ENCODE measurements around the gene FHOD3. TPM values are rescaled to one million over a fixed set of nuclear protein-coding genes. Genes with fewer than 3 reads are reported as not detected.

The FHOD3 gene
- total RNA-seq, 8 experiments from 2014 or later, result 1.2 to 36.1 (median 21.8) TPM

- WGBS, 10 experiments, result 57 to 100% (median 91%) methylated on average over 2 to 7 of the region's 7 CpGs
- H3K4me1 ChIP-seq (replicated peaks in 1 of 2), result no peaks in the 10 kb centered on the region
- ATAC-seq (replicated peaks in 6 of 8), result no peak
- in situ Hi-C loops (cut with MboI; ENCODE audit: low pct_unique_long_range_greater_than_20kb in 2 of 9, low sequenced_read_pairs in 9 of 9, unreplicated experiment in 9 of 9), result no loop called here
- no peak overlapping the region for H3K27ac ChIP-seq
- H3K4me3 ChIP-seq, result no peak overlapping the region
These were observed 68.6 kb downstream of the FHOD3 start for GRCh38 chr18:36365836-36366775.

DNA sequence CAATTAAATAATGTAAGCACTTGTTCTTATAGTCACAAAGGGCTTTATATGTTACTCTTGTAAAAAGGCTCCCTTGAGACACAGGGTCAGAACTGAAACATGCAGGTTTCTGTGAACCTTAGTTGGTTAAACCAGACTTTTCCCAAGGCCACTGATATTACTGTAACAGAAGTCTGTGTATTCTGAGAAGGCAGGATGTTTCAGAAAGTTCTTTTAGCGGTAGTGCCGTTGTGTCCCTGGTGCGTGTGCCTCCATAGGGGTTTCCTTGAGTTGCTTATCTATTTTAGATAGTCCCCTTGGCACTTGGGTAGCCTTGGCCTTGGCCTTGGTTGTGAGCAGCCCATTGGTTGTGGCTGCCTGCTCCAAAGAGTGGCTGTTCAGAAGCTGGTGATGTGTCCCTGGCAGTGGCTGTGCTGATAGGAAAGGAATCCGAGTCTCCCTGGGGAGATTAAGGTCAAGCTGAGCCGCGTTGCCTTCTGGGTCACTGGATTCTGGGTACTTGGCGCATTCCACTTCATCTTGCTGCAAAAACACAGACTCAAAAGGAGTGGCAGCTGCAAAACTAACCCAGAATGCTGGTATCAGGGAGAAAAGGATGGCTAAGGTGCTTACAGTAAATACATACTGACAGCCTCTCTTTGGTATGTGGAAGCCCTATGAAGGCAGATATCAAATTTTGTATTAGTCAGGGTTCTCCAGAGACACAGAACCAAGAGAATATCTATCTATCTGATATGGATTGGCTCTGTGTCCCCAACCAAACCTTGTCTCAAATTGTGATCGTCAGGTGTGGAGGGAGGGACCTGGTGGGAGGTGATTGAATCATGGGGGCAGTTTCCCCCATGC lies 69.7 kb downstream of the FHOD3 start:
- in situ Hi-C loops (cut with MboI; ENCODE audit: low pct_unique_long_range_greater_than_20kb in 2 of 9, low sequenced_read_pairs in 9 of 9, unreplicated experiment in 9 of 9), result no loop called here
- no peak for ATAC-seq (replicated peaks in 6 of 8)
- 77 to 100% (median 90%) methylated on average over 3 to 7 of the region's 8 CpGs; no CpG with 5 or more reads in 4 of the 10 experiments for WGBS, 10 experiments

DNA sequence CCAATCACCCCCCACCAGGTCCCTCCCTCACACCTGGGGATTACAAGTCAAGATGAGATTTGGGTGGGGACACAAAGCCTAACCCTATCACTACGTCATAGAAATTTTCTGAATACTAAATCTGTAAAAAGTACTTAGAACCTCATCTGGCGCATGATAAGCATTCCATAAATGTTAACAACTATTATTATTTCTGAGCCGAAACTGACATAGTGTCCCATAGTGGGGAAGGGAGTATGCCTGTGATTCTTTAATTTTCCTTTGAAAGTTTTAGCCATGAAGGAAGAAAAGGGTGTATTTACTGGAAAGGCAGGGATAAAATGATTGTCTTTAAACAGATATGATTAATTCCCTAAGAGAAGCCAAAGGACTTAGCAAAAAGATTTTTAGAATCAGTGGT lies 71.4 kb downstream of the FHOD3 start:
- in situ Hi-C loops (cut with MboI; ENCODE audit: low pct_unique_long_range_greater_than_20kb in 2 of 9, low sequenced_read_pairs in 9 of 9, unreplicated experiment in 9 of 9), result no loop called here
- Histone ChIP-seq H3K27ac (no peak overlapping the region), H3K4me3 (no peak overlapping the region), H3K4me1 (replicated peaks in 1 of 2) (no peaks in the 10 kb centered on the region)
- ATAC-seq (replicated peaks in 6 of 8), result no peak
- WGBS, 10 experiments, result 40 to 100% (median 74%) methylated on average over 1 to 3 of the region's 3 CpGs; no CpG with 5 or more reads in 2 of the 10 experiments

More for the DNA sequence above, 69.7 kb downstream of the FHOD3 start:
- H3K4me1 ChIP-seq (replicated peaks in 1 of 2), result no peaks in the 10 kb centered on the region
- no peak overlapping the region for H3K27ac ChIP-seq
- H3K4me3 ChIP-seq, result no peak overlapping the region

- ATAC-seq (replicated peaks in 6 of 8), result no peak
- Histone ChIP-seq H3K27ac (no peak overlapping the region), H3K4me1 (replicated peaks in 1 of 2) (peaks cover 6 to 8% of the 10 kb centered on the region in 2 donors), H3K4me3 (no peak overlapping the region)
- in situ Hi-C loops (cut with MboI; ENCODE audit: low pct_unique_long_range_greater_than_20kb in 2 of 9, low sequenced_read_pairs in 9 of 9, unreplicated experiment in 9 of 9), result no loop called here
- WGBS, 10 experiments, result 25 to 100% (median 81%) methylated on average over 1 to 5 of the region's 5 CpGs; no CpG with 5 or more reads in 1 of the 10 experiments
These were observed 75.4 kb downstream of the FHOD3 start for GRCh38 chr18:36372903-36373311.

- H3K4me1 ChIP-seq (replicated peaks in 1 of 2), result peaks cover 10 to 11% of the 10 kb centered on the region in 2 donors
- in situ Hi-C loops (cut with MboI; ENCODE audit: low pct_unique_long_range_greater_than_20kb in 2 of 9, low sequenced_read_pairs in 9 of 9, unreplicated experiment in 9 of 9), result no loop called here
- WGBS, 10 experiments, result 0 to 100% (median 85%) methylated on average over 1 to 3 of the region's 3 CpGs
- H3K27ac ChIP-seq, result no peak overlapping the region
- ATAC-seq (replicated peaks in 6 of 8), result no peak
- no peak overlapping the region for H3K4me3 ChIP-seq
These were observed 76.7 kb downstream of the FHOD3 start for GRCh38 chr18:36374262-36374661.

DNA sequence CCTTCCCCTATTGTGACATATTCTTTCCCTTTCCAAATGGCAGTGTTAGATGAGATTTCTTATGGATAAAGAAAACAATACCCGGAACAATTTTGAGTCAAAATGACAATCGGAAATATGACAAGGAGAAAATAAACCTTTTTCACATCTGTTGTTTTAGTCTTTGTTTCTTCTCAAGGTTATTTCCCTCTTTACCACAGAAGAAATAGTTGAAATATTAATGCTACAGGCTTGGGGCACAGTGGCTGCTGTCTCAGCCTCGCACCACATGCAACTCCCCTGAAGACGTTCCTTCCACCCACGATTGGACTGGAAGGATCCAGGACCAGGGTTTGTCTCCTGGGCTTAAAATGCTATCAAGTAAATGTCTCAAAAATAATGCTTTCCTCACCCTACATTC lies 77.6 kb downstream of the FHOD3 start:
- Histone ChIP-seq H3K4me1 (replicated peaks in 1 of 2) (peaks cover 10 to 11% of the 10 kb centered on the region in 2 donors), H3K27ac (no peak overlapping the region), H3K4me3 (no peak overlapping the region)
- in situ Hi-C loops (cut with MboI; ENCODE audit: low pct_unique_long_range_greater_than_20kb in 2 of 9, low sequenced_read_pairs in 9 of 9, unreplicated experiment in 9 of 9), result no loop called here
- 80 to 100% (median 95%) methylated on average over 1 to 5 of the region's 5 CpGs; no CpG with 5 or more reads in 1 of the 10 experiments for WGBS, 10 experiments
- ATAC-seq (replicated peaks in 6 of 8), result no peak

GRCh38 chr18:36376361-36376760 lies 78.8 kb downstream of the FHOD3 start:
- in situ Hi-C loops (cut with MboI; ENCODE audit: low pct_unique_long_range_greater_than_20kb in 2 of 9, low sequenced_read_pairs in 9 of 9, unreplicated experiment in 9 of 9), result no loop called here
- no peak overlapping the region for H3K4me3 ChIP-seq
- 88 to 100% (median 100%) methylated on average over 1 of the region's 1 CpG; no CpG with 5 or more reads in 3 of the 10 experiments for WGBS, 10 experiments
- no peak overlapping the region for H3K27ac ChIP-seq
- ATAC-seq (replicated peaks in 6 of 8), result peak in 6 of 8 experiments; percentile 64 to 93 (median 78)
- H3K4me1 ChIP-seq (replicated peaks in 1 of 2), result peaks cover 10 to 11% of the 10 kb centered on the region in 2 donors

DNA sequence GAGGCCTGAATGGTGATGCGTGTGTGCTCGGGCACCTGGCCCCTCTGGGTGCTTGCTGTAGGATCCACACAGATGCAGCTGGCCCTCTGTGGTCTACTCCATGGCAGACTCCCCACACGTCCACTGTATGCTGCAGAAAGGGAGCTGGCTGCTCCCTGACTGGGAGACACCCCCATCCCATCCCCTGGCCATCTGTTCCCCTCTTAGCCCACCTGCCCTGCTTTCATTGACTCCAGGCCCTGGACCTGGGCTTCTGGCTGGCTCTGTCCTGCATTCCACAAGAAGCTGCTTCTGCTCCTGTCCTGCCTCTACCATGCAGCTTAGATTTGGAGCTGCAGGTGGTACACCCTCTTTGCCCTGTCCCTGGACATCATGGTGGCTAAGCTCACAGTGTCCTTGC lies 80.1 kb downstream of the FHOD3 start:
- Histone ChIP-seq H3K4me3 (no peak overlapping the region), H3K27ac (no peak overlapping the region), H3K4me1 (replicated peaks in 1 of 2) (peaks cover 10 to 11% of the 10 kb centered on the region in 2 donors)
- in situ Hi-C loops (cut with MboI; ENCODE audit: low pct_unique_long_range_greater_than_20kb in 2 of 9, low sequenced_read_pairs in 9 of 9, unreplicated experiment in 9 of 9), result no loop called here
- ATAC-seq (replicated peaks in 6 of 8), result peak in 2 of 8 experiments; percentile 7 to 16
- WGBS, 10 experiments, result 92 to 100% methylated on average over 1 to 2 of the region's 3 CpGs; no CpG with 5 or more reads in 8 of the 10 experiments

DNA sequence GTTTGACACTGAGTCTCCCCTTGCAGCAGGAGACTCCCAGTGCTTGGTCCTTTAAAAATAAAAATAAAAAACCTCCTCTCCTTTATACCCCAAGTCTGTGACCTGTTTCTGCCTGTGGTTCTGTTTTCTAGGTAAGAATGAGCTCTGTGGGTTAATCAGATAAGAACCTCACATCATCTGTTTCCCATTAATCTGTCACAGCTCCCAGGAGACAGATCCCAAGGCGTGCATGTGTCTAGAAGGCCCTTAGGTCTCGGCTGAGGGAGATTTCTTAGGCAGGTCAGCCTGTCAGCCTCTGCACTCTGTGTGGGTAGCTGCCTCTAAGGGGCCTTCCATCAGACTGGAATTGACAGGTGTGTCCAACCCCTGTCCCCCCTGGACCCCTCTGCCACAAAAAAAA lies 80.7 kb downstream of the FHOD3 start:
- Histone ChIP-seq H3K4me1 (replicated peaks in 1 of 2) (peaks cover 10 to 11% of the 10 kb centered on the region in 2 donors), H3K27ac (no peak overlapping the region)

DNA sequence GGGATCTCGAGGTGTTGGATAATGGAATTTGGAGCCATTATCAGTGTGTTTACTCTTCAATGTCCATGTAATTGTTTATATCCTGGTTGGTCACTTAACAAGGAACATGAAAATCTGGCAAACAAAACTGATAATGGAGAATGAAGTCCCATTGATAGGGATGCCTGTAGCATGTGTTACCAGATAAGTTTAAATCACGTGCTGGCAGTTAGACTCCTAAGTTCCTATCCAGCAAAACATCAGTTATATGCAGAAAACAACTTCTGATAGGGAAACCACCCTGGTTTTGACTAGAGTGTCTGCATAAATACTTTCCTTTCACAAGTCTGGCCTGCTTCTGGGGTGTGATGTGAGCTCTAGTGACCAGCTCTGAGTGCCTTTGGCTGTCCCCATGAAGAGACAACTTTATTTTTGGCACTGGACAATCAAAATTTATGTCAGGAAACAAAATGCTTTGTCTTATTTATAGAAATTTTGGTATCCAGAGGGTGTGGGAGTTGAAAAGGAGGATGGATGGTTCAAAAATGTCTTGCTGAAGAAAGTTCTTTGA lies 82.0 kb downstream of the FHOD3 start:
- no peak overlapping the region for H3K4me3 ChIP-seq
- 0 to 100% (median 50%) methylated on average over 1 to 2 of the region's 2 CpGs; no CpG with 5 or more reads in 2 of the 10 experiments for WGBS, 10 experiments
- peak in 1 of 8 experiments; percentile 38 for ATAC-seq (replicated peaks in 6 of 8)
- H3K4me1 ChIP-seq (replicated peaks in 1 of 2), result peaks cover 10 to 11% of the 10 kb centered on the region in 2 donors
- H3K27ac ChIP-seq, result no peak overlapping the region
- in situ Hi-C loops (cut with MboI; ENCODE audit: low pct_unique_long_range_greater_than_20kb in 2 of 9, low sequenced_read_pairs in 9 of 9, unreplicated experiment in 9 of 9), result no loop called here

More for the DNA sequence above, 80.7 kb downstream of the FHOD3 start:
- WGBS, 10 experiments, result 20 to 33% (median 33%) methylated on average over 1 to 2 of the region's 2 CpGs; no CpG with 5 or more reads in 7 of the 10 experiments
- in situ Hi-C loops (cut with MboI; ENCODE audit: low pct_unique_long_range_greater_than_20kb in 2 of 9, low sequenced_read_pairs in 9 of 9, unreplicated experiment in 9 of 9), result no loop called here
- peak in 5 of 8 experiments; percentile 37 to 92 (median 87) for ATAC-seq (replicated peaks in 6 of 8)
- H3K4me3 ChIP-seq, result no peak overlapping the region

DNA sequence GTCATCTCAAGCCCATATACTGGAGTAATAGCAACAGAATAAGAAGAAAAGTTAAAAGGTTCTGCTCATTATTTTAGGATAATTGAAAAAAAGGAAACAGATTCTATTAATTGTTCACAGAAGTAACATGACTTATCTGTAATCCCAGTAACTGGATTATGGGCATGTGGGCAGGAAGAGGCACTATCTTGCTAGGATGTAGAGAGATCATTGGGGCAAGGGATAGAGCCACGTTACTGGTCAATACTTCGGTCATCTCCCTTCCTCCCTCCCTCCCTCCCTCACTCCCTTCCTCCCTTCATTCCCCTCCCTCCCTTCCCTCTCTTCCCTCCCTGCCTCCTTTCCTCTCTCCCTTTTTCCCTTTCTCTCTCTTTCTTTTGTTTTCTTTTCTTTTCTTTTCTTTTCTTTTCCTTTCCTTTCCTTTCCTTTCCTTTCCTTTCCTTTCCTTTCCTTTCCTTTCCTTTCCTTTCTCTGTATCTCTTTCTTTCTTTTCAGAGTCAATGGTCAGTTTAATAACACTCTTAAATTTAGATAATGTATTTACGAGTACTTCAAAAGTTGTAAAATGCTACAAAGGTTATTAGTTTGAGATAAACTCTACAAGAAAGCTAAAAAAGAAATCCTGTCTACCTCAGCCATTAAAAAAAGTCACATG lies 82.8 kb downstream of the FHOD3 start:
- ATAC-seq (replicated peaks in 6 of 8), result no peak
- H3K4me3 ChIP-seq, result no peak overlapping the region
- 0 to 100% (median 83%) methylated on average over 1 of the region's 3 CpGs; no CpG with 5 or more reads in 1 of the 10 experiments for WGBS, 10 experiments
- in situ Hi-C loops (cut with MboI; ENCODE audit: low pct_unique_long_range_greater_than_20kb in 2 of 9, low sequenced_read_pairs in 9 of 9, unreplicated experiment in 9 of 9), result no loop called here
- no peak overlapping the region for H3K27ac ChIP-seq
- peaks cover 10 to 11% of the 10 kb centered on the region in 2 donors for H3K4me1 ChIP-seq (replicated peaks in 1 of 2)

DNA sequence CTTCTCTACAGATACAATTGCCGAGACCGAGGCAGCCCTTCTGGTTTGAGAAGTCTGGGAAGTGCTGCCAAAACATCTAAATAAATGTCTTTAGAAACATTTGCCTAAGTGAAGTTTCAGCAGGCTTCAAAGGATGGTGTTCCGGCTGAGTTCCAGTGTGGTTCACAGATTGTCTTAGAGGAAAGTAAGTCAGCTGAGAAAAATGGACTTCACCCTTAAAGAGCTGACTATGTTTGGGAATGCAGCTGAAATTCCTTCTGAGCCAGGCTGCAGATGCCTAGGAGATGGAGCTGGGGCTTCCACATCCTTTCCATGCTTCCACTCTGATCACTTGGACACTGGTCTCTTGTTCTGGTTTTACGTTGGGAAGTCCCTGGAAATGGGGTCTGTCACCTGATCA lies 83.6 kb downstream of the FHOD3 start:
- H3K4me1 ChIP-seq (replicated peaks in 1 of 2), result peaks cover 10 to 11% of the 10 kb centered on the region in 2 donors
- WGBS, 10 experiments, result 60 to 100% (median 75%) methylated on average over 1 to 4 of the region's 4 CpGs; no CpG with 5 or more reads in 4 of the 10 experiments
- H3K27ac ChIP-seq, result no peak overlapping the region
- in situ Hi-C loops (cut with MboI; ENCODE audit: low pct_unique_long_range_greater_than_20kb in 2 of 9, low sequenced_read_pairs in 9 of 9, unreplicated experiment in 9 of 9), result no loop called here
- no peak for ATAC-seq (replicated peaks in 6 of 8)
- no peak overlapping the region for H3K4me3 ChIP-seq
